ENCODE data around the gene SORBS2. TPM values are rescaled to one million over a fixed set of nuclear protein-coding genes. Genes with fewer than 3 reads are reported as not detected.

Gene SORBS2
- total RNA-seq, 3 donors from 2014 or later, result 44.9 to 416 (median 53.7) TPM

DNA sequence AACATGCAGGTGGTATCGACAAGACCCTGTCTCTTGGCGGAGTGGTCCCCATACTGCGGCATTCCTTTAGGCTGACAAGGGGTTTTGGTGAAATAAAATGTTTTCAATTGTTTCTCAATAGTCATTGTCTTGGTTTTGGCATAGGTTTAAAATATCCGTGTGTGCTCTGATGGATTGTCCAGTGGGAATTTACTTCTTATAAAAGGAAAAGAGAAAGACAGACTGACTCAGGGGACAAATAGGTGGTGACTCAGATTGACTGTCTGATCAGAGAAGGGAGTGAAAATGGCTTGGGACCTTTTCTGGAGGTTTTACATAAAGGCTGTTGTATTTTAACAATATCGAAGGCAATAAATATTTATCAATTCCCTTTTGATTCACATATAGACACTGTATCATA, 129.8 kb downstream of the SORBS2 start:
- ATAC-seq, result no peak
- DNase-seq, result no peak
- Histone ChIP-seq H3K4me3 (no peak overlapping the region), H3K9me3 (no peaks in the 10 kb centered on the region), H3K36me3 (ENCODE audit: low read depth) (no peaks in the 10 kb centered on the region), H3K4me1 (ENCODE audit: low read depth) (no peaks in the 10 kb centered on the region)
- TF ChIP-seq, protein P1, sequence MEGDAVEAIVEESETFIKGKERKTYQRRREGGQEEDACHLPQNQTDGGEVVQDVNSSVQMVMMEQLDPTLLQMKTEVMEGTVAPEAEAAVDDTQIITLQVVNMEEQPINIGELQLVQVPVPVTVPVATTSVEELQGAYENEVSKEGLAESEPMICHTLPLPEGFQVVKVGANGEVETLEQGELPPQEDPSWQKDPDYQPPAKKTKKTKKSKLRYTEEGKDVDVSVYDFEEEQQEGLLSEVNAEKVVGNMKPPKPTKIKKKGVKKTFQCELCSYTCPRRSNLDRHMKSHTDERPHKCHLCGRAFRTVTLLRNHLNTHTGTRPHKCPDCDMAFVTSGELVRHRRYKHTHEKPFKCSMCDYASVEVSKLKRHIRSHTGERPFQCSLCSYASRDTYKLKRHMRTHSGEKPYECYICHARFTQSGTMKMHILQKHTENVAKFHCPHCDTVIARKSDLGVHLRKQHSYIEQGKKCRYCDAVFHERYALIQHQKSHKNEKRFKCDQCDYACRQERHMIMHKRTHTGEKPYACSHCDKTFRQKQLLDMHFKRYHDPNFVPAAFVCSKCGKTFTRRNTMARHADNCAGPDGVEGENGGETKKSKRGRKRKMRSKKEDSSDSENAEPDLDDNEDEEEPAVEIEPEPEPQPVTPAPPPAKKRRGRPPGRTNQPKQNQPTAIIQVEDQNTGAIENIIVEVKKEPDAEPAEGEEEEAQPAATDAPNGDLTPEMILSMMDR (IDR thresholded peaks at IDR 0.05), result no peak
- intact Hi-C loops (cut with DNase I, micrococcal nuclease), result no loop called here

GRCh38 chr4:185681604-185682003, 130.4 kb downstream of the SORBS2 start:
- H3K4me1 ChIP-seq (ENCODE audit: low read depth), result no peaks in the 10 kb centered on the region
- no peak for ATAC-seq
- intact Hi-C loops (cut with DNase I, micrococcal nuclease), result no loop called here
- H3K9me3 ChIP-seq, result no peaks in the 10 kb centered on the region
- TF ChIP-seq, protein P1 (IDR thresholded peaks at IDR 0.05), result no peak
- no peaks in the 10 kb centered on the region for H3K36me3 ChIP-seq (ENCODE audit: low read depth)
- H3K4me3 ChIP-seq, result no peak overlapping the region
- DNase-seq, result no peak

DNA sequence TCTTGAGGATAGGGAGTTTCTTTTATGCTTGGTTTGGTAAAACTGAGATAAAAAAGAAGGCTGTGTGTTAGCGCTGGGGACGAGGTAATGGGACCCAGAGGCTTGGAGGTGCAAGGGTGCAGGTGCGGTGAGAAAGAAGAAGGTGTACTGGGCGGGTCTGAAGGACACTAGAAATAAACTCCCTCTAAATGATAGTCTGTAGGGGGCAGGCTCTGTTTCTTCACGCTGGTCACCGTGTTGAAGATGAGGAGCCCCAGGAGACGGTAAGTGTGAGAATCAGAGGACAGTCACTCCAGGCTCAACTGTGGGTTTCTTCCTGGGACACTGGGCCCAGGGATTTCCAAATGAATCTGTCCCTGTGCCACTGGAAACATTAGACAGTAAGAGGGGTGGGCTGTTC, 131.4 kb downstream of the SORBS2 start:
- no peak for DNase-seq
- no peaks in the 10 kb centered on the region for H3K9me3 ChIP-seq
- TF ChIP-seq, protein P1 (IDR thresholded peaks at IDR 0.05), result no peak
- no peak overlapping the region for H3K4me3 ChIP-seq
- ATAC-seq, result no peak
- intact Hi-C loops (cut with DNase I, micrococcal nuclease), result no loop called here
- H3K36me3 ChIP-seq (ENCODE audit: low read depth), result no peaks in the 10 kb centered on the region
- no peaks in the 10 kb centered on the region for H3K4me1 ChIP-seq (ENCODE audit: low read depth)

DNA sequence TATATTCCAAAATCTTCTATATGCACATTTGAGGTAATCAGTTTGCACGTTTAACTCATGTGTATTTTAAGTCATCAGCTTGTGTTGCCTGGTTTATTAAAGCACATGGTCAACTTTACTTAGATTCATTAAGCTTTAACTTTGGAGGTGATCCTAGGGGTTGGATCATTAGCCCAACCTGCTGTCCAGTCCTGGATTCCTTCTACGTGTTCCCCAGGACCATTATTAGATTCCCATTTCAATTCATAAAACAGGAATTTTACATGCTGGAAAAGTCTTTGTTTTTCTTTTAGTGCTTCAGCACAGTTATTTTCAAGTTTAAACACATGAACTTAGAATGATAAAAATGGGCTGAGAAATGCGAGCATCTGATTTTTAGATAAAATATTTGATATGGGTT, 132.5 kb downstream of the SORBS2 start:
- intact Hi-C loops (cut with DNase I, micrococcal nuclease), result no loop called here
- Histone ChIP-seq H3K9me3 (no peaks in the 10 kb centered on the region), H3K4me1 (ENCODE audit: low read depth) (no peaks in the 10 kb centered on the region), H3K36me3 (ENCODE audit: low read depth) (no peaks in the 10 kb centered on the region), H3K4me3 (no peak overlapping the region)
- TF ChIP-seq, protein P1 (IDR thresholded peaks at IDR 0.05), result no peak
- no peak for ATAC-seq
- no peak for DNase-seq

GRCh38 chr4:185677637-185678314, 134.2 kb downstream of the SORBS2 start:
- Histone ChIP-seq H3K4me3 (no peak overlapping the region), H3K4me1 (ENCODE audit: low read depth) (no peaks in the 10 kb centered on the region), H3K9me3 (no peaks in the 10 kb centered on the region), H3K36me3 (ENCODE audit: low read depth) (no peaks in the 10 kb centered on the region)
- TF ChIP-seq, protein P1 (IDR thresholded peaks at IDR 0.05), result no peak
- intact Hi-C loops (cut with DNase I, micrococcal nuclease), result no loop called here
- no peak for ATAC-seq
- no peak for DNase-seq

- ATAC-seq, result no peak
- TF ChIP-seq, protein P1 (IDR thresholded peaks at IDR 0.05), result no peak
- H3K9me3 ChIP-seq, result no peaks in the 10 kb centered on the region
- H3K4me1 ChIP-seq (ENCODE audit: low read depth), result no peaks in the 10 kb centered on the region
- H3K4me3 ChIP-seq, result no peak overlapping the region
- DNase-seq, result no peak
- H3K36me3 ChIP-seq (ENCODE audit: low read depth), result no peaks in the 10 kb centered on the region
- intact Hi-C loops (cut with DNase I, micrococcal nuclease), result no loop called here
Observed at GRCh38 chr4:185672618-185673017, 139.4 kb downstream of the SORBS2 start.

Data from mucosa of descending colon (tissue), 3 donors.